Smooth muscle cell (in vitro differentiated cells): ENCODE results near the gene TXK. TPM values are rescaled to one million over a fixed set of nuclear protein-coding genes. Genes with fewer than 3 reads are reported as not detected.
A peak's percentile ranks its signal among the peaks of the same experiment; 100 is the strongest.

Source experiments
- DNase-seq: peaks from one replicate; lab custom pipeline; 2025; ENCODE audit not compliant: unreplicated experiment; lab: John Stamatoyannopoulos, UW
- H2AFZ ChIP-seq: fragments of 200-600 bp; sonication (generic); 2 replicates; pipeline ENCODE4 v1.6.0; 2016; ENCODE audit warnings: antibody characterized with exemption, low read depth, mild to moderate bottlenecking
- H3F3A ChIP-seq: fragments of 200-600 bp; sonication (generic); 2 replicates; pipeline ENCODE4 v1.6.0; 2017; ENCODE audit warnings: antibody characterized with exemption, low read depth
- H3K27ac ChIP-seq: fragments of 200-600 bp; sonication (generic); 2 replicates; pipeline ENCODE4 v1.5.1; 2016; ENCODE audit warnings: low read depth, mild to moderate bottlenecking
- H3K27me3 ChIP-seq: fragments of 200-600 bp; sonication (generic); 2 replicates; pipeline ENCODE4 v1.6.1; 2016; ENCODE audit warnings: low read depth, mild to moderate bottlenecking
- H3K36me3 ChIP-seq: fragments of 200-600 bp; sonication (generic); 2 replicates; pipeline ENCODE4 v1.5.1; 2016; ENCODE audit warnings: low read depth
- H3K4me1 ChIP-seq: fragments of 200-600 bp; sonication (generic); 2 replicates; pipeline ENCODE4 v1.5.1; 2016; ENCODE audit warnings: low read depth
- H3K4me2 ChIP-seq: fragments of 200-600 bp; sonication (generic); 2 replicates; pipeline ENCODE4 v1.6.0; 2016; ENCODE audit warnings: mild to moderate bottlenecking
- H3K4me3 ChIP-seq: fragments of 200-600 bp; sonication (generic); 2 replicates; pipeline ENCODE4 v1.5.1; 2016; ENCODE audit warnings: mild to moderate bottlenecking
- H3K79me2 ChIP-seq: fragments of 200-600 bp; sonication (generic); 2 replicates; pipeline ENCODE4 v1.6.0; 2016; ENCODE audit warnings: low read depth, mild to moderate bottlenecking
- H3K9ac ChIP-seq: fragments of 200-600 bp; sonication (generic); 2 replicates; pipeline ENCODE4 v1.6.0; 2016; ENCODE audit warnings: low read depth
- H3K9me3 ChIP-seq: fragments of 200-600 bp; sonication (generic); replicated peaks from 2 replicates; pipeline ENCODE4 v1.5.1; 2016; ENCODE audit warnings: low read depth
- H4K20me1 ChIP-seq: fragments of 200-600 bp; sonication (generic); 2 replicates; pipeline ENCODE4 v1.6.0; 2016; ENCODE audit warnings: low read depth
- WGBS: methylation state at CpG from one replicate; pipeline ENCODE4 v1.1.7; 2016; ENCODE audit warnings: low lambda C conversion rate; 5-methylcytosine and 5-hydroxymethylcytosine counted together
- polyA plus RNA-seq: library from polyadenylated mRNA; unstranded; fragments of >200 nt; fragmentation: Nextera tagmentation; extraction: Ambion mirVana; gene quantifications from 2 replicates; pipeline ENCODE4 v1.2.1, GENCODE V29; 2016
- small RNA-seq: library from RNA; depleted of rRNA; stranded (forward); fragments of <200 nt; gene quantifications from one replicate; pipeline ENCODE3, GENCODE V24; 2014
- total RNA-seq: library from RNA; depleted of rRNA; stranded (reverse); fragments of >200 nt; gene quantifications from 2 replicates; pipeline ENCODE4 v1.2.3, GENCODE V29; 2014
- TF ChIP-seq, protein P1 (sequence below): fragments of 200-600 bp; sonication (generic); IDR thresholded peaks from 2 replicates; pipeline ENCODE4 v1.5.1; 2017; ENCODE audit warnings: borderline replicate concordance, mild to moderate bottlenecking, antibody characterized with exemption; ENCODE audit not compliant: insufficient read depth, poor library complexity, severe bottlenecking

TXK gene
- total and polyA plus RNA-seq, 2 experiments from 2014 or later = 0.09 TPM; not detected in 1

DNA sequence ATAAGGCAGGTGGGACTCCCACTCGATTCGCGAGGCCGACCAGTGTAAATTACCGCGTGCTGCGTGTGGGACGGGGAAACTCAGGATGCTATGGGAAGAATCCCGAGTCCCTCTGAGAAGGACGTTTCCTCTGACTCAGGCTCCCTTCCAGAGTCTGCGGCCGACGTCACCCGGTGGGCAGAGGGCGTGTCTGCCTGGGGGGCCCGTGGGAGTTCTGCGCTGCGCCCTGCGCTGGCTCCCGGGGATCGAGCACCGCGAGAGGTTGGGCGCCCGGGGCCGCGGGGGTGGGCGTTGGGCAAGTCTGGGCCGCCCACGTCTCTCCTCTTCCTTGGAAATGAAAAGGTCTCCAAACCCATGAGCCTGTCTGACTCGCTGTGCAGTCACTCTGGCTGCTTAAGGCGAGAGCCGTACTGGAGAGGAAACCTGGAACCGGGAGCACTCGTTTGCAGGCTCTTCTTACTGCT is 116.9 kb downstream of the TXK start:
- H3K4me1 ChIP-seq = no peaks in the 10 kb centered on the region
- no peaks in the 10 kb centered on the region for H3K79me2 ChIP-seq
- under 1% methylated on average over 35 of the region's 35 CpGs for WGBS
- peak; percentile 42 for DNase-seq
- H3F3A ChIP-seq = no peaks in the 10 kb centered on the region
- H3K4me3 ChIP-seq = peak overlapping the region; percentile 73
- H4K20me1 ChIP-seq = no peaks in the 10 kb centered on the region
- peak overlapping the region; percentile 94 for H3K9ac ChIP-seq
- TF ChIP-seq, protein P1, sequence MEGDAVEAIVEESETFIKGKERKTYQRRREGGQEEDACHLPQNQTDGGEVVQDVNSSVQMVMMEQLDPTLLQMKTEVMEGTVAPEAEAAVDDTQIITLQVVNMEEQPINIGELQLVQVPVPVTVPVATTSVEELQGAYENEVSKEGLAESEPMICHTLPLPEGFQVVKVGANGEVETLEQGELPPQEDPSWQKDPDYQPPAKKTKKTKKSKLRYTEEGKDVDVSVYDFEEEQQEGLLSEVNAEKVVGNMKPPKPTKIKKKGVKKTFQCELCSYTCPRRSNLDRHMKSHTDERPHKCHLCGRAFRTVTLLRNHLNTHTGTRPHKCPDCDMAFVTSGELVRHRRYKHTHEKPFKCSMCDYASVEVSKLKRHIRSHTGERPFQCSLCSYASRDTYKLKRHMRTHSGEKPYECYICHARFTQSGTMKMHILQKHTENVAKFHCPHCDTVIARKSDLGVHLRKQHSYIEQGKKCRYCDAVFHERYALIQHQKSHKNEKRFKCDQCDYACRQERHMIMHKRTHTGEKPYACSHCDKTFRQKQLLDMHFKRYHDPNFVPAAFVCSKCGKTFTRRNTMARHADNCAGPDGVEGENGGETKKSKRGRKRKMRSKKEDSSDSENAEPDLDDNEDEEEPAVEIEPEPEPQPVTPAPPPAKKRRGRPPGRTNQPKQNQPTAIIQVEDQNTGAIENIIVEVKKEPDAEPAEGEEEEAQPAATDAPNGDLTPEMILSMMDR = no peak
- H3K36me3 ChIP-seq = no peaks in the 10 kb centered on the region
- no peaks in the 10 kb centered on the region for H3K9me3 ChIP-seq
- peak overlapping the region; percentile 89 for H2AFZ ChIP-seq
- peak overlapping the region; percentile 91 for H3K4me2 ChIP-seq
- H3K27ac ChIP-seq = peak overlapping the region; percentile 89
- H3K27me3 ChIP-seq = no peaks in the 10 kb centered on the region

Small RNAs within 50 kb of the gene (small RNA-seq; reads per million reads assigned to genes)
- gene RF00019 (not detected), gene RF00026 (not detected), gene RNU6-838P (not detected)

Other genes with a start within 250 kb of the TXK start
- 11.1 and 14.7 TPM in 2 replicates for gene NFXL1, start 219.7 kb downstream of the TXK start, total RNA-seq
- gene NFXL1, start 219.7 kb downstream of the TXK start, polyA plus RNA-seq = 4.5 and 6.5 TPM in 2 replicates
- gene CNGA1, start 117.6 kb downstream of the TXK start, total RNA-seq = 0.31 TPM in 2 replicates
- 0.69 and 1.0 TPM in 2 replicates for gene CNGA1, start 117.6 kb downstream of the TXK start, polyA plus RNA-seq
- gene NIPAL1, start 117.5 kb downstream of the TXK start, total RNA-seq = 4.1 and 5.5 TPM in 2 replicates
- gene NIPAL1, start 117.5 kb downstream of the TXK start, polyA plus RNA-seq = 1.0 and 2.9 TPM in 2 replicates
- 0.67 and 1.8 TPM in 2 replicates for gene TEC, start 135.6 kb upstream of the TXK start, total RNA-seq
- 0.14 TPM in 1 of 2 replicates, not detected in the other for gene TEC, start 135.6 kb upstream of the TXK start, polyA plus RNA-seq
- gene SLAIN2, start 207.3 kb upstream of the TXK start, total RNA-seq = 113 and 143 TPM in 2 replicates
- 43.7 and 46.4 TPM in 2 replicates for gene SLAIN2, start 207.3 kb upstream of the TXK start, polyA plus RNA-seq